IMR-90 (cell line): Measurements from ENCODE around the gene ARAP3. TPM values are rescaled to one million over a fixed set of nuclear protein-coding genes. Genes with fewer than 3 reads are reported as not detected.

ENCODE experiments used
- ATAC-seq: fragments of 200-7000 bp; cut with Tn5 transposase; 2 replicates; pipeline ENCODE4 v1.9.1; 2020; ENCODE audit warnings: low read depth, mild to moderate bottlenecking, moderate library complexity
- BruUV-seq: library from RNA; stranded (reverse); fragments of 400-500 nt; replicated peaks from 2 replicates; lab custom pipeline; 2021; lab: Mats Ljungman, UMichigan
- CTCF ChIA-PET: fragments of 300-600 bp; formaldehyde crosslinking; extraction: SDS; loops from one replicate; lab custom pipeline; 2021; ENCODE audit warnings: antibody characterized with exemption; lab: Yijun Ruan, JAX
- POLR2A ChIA-PET: fragments of 300-600 bp; sonication (Branson Sonifier 250); formaldehyde crosslinking; loops from one replicate; lab custom pipeline; 2022; ENCODE audit warnings: antibody characterized with exemption; ENCODE audit not compliant: unreplicated experiment; lab: Charles Lee
- DNase-seq: peaks from one replicate; pipeline ENCODE4 v3.0.0; 2013
- H2AFZ ChIP-seq: replicated peaks from 2 replicates; pipeline ENCODE3; 2013; ENCODE audit warnings: low read length, mild to moderate bottlenecking; ENCODE audit not compliant: poor library complexity
- H2AK5ac ChIP-seq: 2 replicates; pipeline ENCODE4 v1.6.1; 2013; ENCODE audit warnings: low read depth, low read length, inconsistent platforms
- H2AK9ac ChIP-seq: replicated peaks from 2 replicates; pipeline ENCODE3; 2013; ENCODE audit warnings: mild to moderate bottlenecking, low read depth, low read length, moderate library complexity; ENCODE audit not compliant: poor library complexity
- H2BK120ac ChIP-seq: 2 replicates; pipeline ENCODE4 v1.6.1; 2013; ENCODE audit warnings: low read depth, low read length, inconsistent platforms
- H2BK15ac ChIP-seq: 3 replicates; pipeline ENCODE4 v1.6.1; 2013; ENCODE audit warnings: low read depth, low read length, inconsistent platforms
- H2BK20ac ChIP-seq: 2 replicates; pipeline ENCODE4 v1.6.1; 2013; ENCODE audit warnings: low read depth, mild to moderate bottlenecking, inconsistent platforms, low read length, moderate library complexity
- H2BK5ac ChIP-seq: 2 replicates; pipeline ENCODE4 v1.6.1; 2013; ENCODE audit warnings: mild to moderate bottlenecking, low read depth, low read length, inconsistent platforms; ENCODE audit not compliant: poor library complexity, severe bottlenecking
- H3K14ac ChIP-seq: replicated peaks from 2 replicates; pipeline ENCODE4 v1.6.1; 2013; ENCODE audit warnings: low read depth, low read length, inconsistent platforms
- H3K18ac ChIP-seq: 2 replicates; pipeline ENCODE4 v1.6.1; 2013; ENCODE audit warnings: low read depth, low read length, control low read depth
- H3K23ac ChIP-seq: 2 replicates; pipeline ENCODE4 v1.6.1; 2013; ENCODE audit warnings: low read depth, low read length, inconsistent platforms
- H3K27ac ChIP-seq: 2 replicates; pipeline ENCODE4 v1.5.1; 2013; ENCODE audit warnings: mild to moderate bottlenecking, control low read depth, low read length; ENCODE audit not compliant: insufficient read depth
- H3K27me3 ChIP-seq: 2 replicates; pipeline ENCODE4 v1.6.1; 2013; ENCODE audit warnings: low read length; ENCODE audit not compliant: control insufficient read depth, insufficient read depth
- H3K36me3 ChIP-seq: 2 replicates; pipeline ENCODE4 v1.6.1; 2013; ENCODE audit warnings: low read length, mixed read lengths; ENCODE audit not compliant: control insufficient read depth, insufficient read depth
- H3K4ac ChIP-seq: 2 replicates; pipeline ENCODE4 v1.6.1; 2013; ENCODE audit warnings: low read depth, low read length, inconsistent platforms
- H3K4me1 ChIP-seq: 2 replicates; pipeline ENCODE4 v1.6.1; 2013; ENCODE audit warnings: low read length, mixed read lengths; ENCODE audit not compliant: control insufficient read depth, insufficient read depth
- H3K4me2 ChIP-seq: 2 replicates; pipeline ENCODE4 v1.6.1; 2013; ENCODE audit warnings: low read depth, mild to moderate bottlenecking, control low read depth, low read length, moderate library complexity
- H3K4me3 ChIP-seq: 2 replicates; pipeline ENCODE4 v1.5.1; 2013; ENCODE audit warnings: low read depth, mild to moderate bottlenecking, control low read depth, low read length, moderate library complexity; ENCODE audit not compliant: insufficient read depth
- H3K56ac ChIP-seq: 2 replicates; pipeline ENCODE4 v1.6.1; 2013; ENCODE audit warnings: low read length, inconsistent platforms; ENCODE audit not compliant: insufficient read depth; ENCODE audit errors: extremely low read depth
- H3K79me1 ChIP-seq, 2 experiments: 2 replicates each; pipeline ENCODE4 v1.6.1; 2013; ENCODE audit warnings: low read length in 2 of 2, inconsistent platforms in 1 of 2, low read depth in 1 of 2
- H3K9ac ChIP-seq: 2 replicates; pipeline ENCODE4 v1.6.1; 2013; ENCODE audit warnings: low read depth, low read length, control low read depth
- H3K9me1 ChIP-seq: 2 replicates; pipeline ENCODE4 v1.6.1; 2013; ENCODE audit warnings: low read length, inconsistent platforms; ENCODE audit not compliant: insufficient read depth
- H3K9me3 ChIP-seq: 2 replicates; pipeline ENCODE4 v1.6.1; 2013; ENCODE audit warnings: low read length; ENCODE audit not compliant: control insufficient read depth, insufficient read depth
- H4K20me1 ChIP-seq: 2 replicates; pipeline ENCODE4 v1.6.1; 2013; ENCODE audit warnings: low read length, inconsistent platforms; ENCODE audit not compliant: insufficient read depth
- H4K5ac ChIP-seq: 2 replicates; pipeline ENCODE4 v1.6.1; 2013; ENCODE audit warnings: mild to moderate bottlenecking, low read depth, low read length, control low read depth
- H4K8ac ChIP-seq, 2 experiments: 2 replicates each; pipeline ENCODE4 v1.6.1; 2013; ENCODE audit warnings: low read depth in 2 of 2, low read length in 2 of 2, control low read depth in 1 of 2, inconsistent platforms in 1 of 2
- H4K91ac ChIP-seq: 2 replicates; pipeline ENCODE4 v1.6.1; 2013; ENCODE audit warnings: low read depth, low read length, inconsistent platforms; ENCODE audit not compliant: insufficient read depth
- CHD1 ChIP-seq: IDR thresholded peaks from 2 replicates; pipeline ENCODE4 v1.6.1; 2012; ENCODE audit warnings: low read depth, low read length, improper control_type of control experiment
- CTCF ChIP-seq: conservative IDR thresholded peaks from 2 replicates; pipeline ENCODE4 v1.5.1; 2012; ENCODE audit warnings: mild to moderate bottlenecking, low read depth, low read length, improper control_type of control experiment
- MAFK ChIP-seq: IDR thresholded peaks from 2 replicates; pipeline ENCODE4 v1.6.1; 2012; ENCODE audit warnings: low read depth, low read length, improper control_type of control experiment
- MAZ ChIP-seq: IDR thresholded peaks from 2 replicates; pipeline ENCODE4 v1.6.1; 2012; ENCODE audit warnings: low read depth, mild to moderate bottlenecking, low read length, improper control_type of control experiment, moderate library complexity, borderline replicate concordance
- MXI1 ChIP-seq: IDR thresholded peaks from 2 replicates; pipeline ENCODE4 v1.6.1; 2012; ENCODE audit warnings: low read depth, mild to moderate bottlenecking, low read length, moderate library complexity, borderline replicate concordance
- POLR2A ChIP-seq: IDR thresholded peaks from 2 replicates; pipeline ENCODE4 v1.6.1; 2012; ENCODE audit warnings: mild to moderate bottlenecking, low read depth, low read length
- RAD21 ChIP-seq: IDR thresholded peaks from 2 replicates; pipeline ENCODE4 v1.6.1; 2012; ENCODE audit warnings: low read length, improper control_type of control experiment
- SMC3 ChIP-seq: fragments of 150-350 bp; IDR thresholded peaks from 2 replicates; pipeline ENCODE4 v1.6.1; 2016; ENCODE audit warnings: low read depth, mild to moderate bottlenecking, antibody characterized with exemption, low read length, moderate library complexity
- WGBS, 2 experiments: methylation state at CpG; one replicate each; pipeline versions ENCODE4 v1.1.5 to v1.1.7; 2013; ENCODE audit warnings: missing lambda C conversion rate in 2 of 2; ENCODE audit not compliant: insufficient read length in 1 of 2; ENCODE audit errors: extremely low coverage in 2 of 2; 5-methylcytosine and 5-hydroxymethylcytosine counted together
- dilution Hi-C: fragments of 300-500 bp; cut with HindIII; formaldehyde crosslinking; loops from one replicate; pipeline ENCODE4 v1.14.3; 2018; ENCODE audit warnings: low sequenced_read_pairs; ENCODE audit not compliant: unreplicated experiment
- in situ Hi-C: fragments of 300-500 bp; cut with MboI; formaldehyde crosslinking; loops from 3 replicates; pipeline ENCODE4 v1.14.3; 2019; ENCODE audit warnings: low sequenced_read_pairs, inconsistent platforms, mixed read lengths
- intact Hi-C: fragments of 100-400 bp; cut with micrococcal nuclease; formaldehyde crosslinking; loops from 2 replicates; pipeline ENCODE4 v1.10.0; 2022
- polyA plus RNA-seq, 3 experiments: library from polyadenylated mRNA; depleted of rRNA; stranded (reverse); fragments of >200 nt; gene quantifications; 2 replicates each; pipeline ENCODE4 v1.2.3, GENCODE V29; 2012; ENCODE audit warnings: low replicate concordance in 1 of 3
- total RNA-seq: library from RNA; depleted of rRNA; stranded (reverse); fragments of >200 nt; gene quantifications from 2 replicates; pipeline ENCODE4 v1.2.3, GENCODE V29; 2012

The ARAP3 gene
- total and polyA plus RNA-seq, 2 of the 4 experiments (the other 2 are of a cell fraction): 2.2 to 6.9 TPM

- Histone ChIP-seq H3K79me1 (no peaks in the 10 kb centered on the region), H3K36me3 (no peaks in the 10 kb centered on the region), H2AK9ac (peak overlapping the region; percentile 74), H4K20me1 (no peaks in the 10 kb centered on the region), H3K27me3 (peaks cover 49% of the 10 kb centered on the region), H3K14ac (no peak overlapping the region), H2BK20ac (no peak overlapping the region), H4K91ac (no peak overlapping the region), H3K56ac (no peak overlapping the region), H2AFZ (peak overlapping the region; percentile 96), H4K5ac (no peak overlapping the region), H3K9ac (0 out of 2 replicates have a peak overlapping the region, but pooled peaks have one; percentile 56), H3K4me3 (peak overlapping the region; percentile 43), H3K18ac (no peak overlapping the region), H3K9me3 (no peaks in the 10 kb centered on the region), H3K4ac (no peak overlapping the region), H3K27ac (no peak overlapping the region), H3K4me2 (peak overlapping the region; percentile 94), H4K8ac (no peak overlapping the region), H2BK120ac (no peak overlapping the region), H3K9me1 (no peaks in the 10 kb centered on the region), H2AK5ac (no peak overlapping the region), H2BK5ac (no peak overlapping the region), H2BK15ac (no peak overlapping the region), H3K4me1 (no peaks in the 10 kb centered on the region; the same call in 1 of the 2 replicates), H3K23ac (no peak overlapping the region)
- ATAC-seq: peak; percentile 99
- no peak for TF ChIP-seq MAFK
- peak; percentile 85 for TF ChIP-seq MAZ
- TF ChIP-seq POLR2A: peak; percentile 53; the same call in 1 of the 2 replicates
- TF ChIP-seq CHD1: no peak
- TF ChIP-seq RAD21: peak; percentile 99
- peak; percentile 90 for TF ChIP-seq SMC3
- TF ChIP-seq MXI1: no peak
- peak; percentile 99 for TF ChIP-seq CTCF
- intact Hi-C loops (loop anchor here (1.0 to 5.0 kb wide), 4 partner anchors 27 to 450 kb away; no protein-coding TSS in a partner anchor), dilution Hi-C loops (no loop called here), in situ Hi-C loops (loop anchor here (5.0 to 25.0 kb wide), 2 partner anchors 265 to 420 kb away; partner anchors contain the start of genes NDFIP1 and PCDH12)
- no TSS peak for BruUV-seq
- ChIA-PET CTCF (interaction anchor here (0.7 to 4.0 kb wide), 17 partner anchors 9 to 276 kb away, joined by 3 to 32 read pairs (median 3); partner anchors contain the start of genes PCDH1, PCDH12 and RNF14), POLR2A (interaction anchor here (0.6 to 1.0 kb wide), 2 partner anchors 202 to 269 kb away, joined by 3 read pairs; no protein-coding TSS in a partner anchor)
- DNase-seq: peak; percentile 60
- WGBS, 2 experiments: 10% methylated on average over 5 of the region's 30 CpGs; no CpG with 5 or more reads in 1 of the 2 experiments
Observed at GRCh38 chr5:141691867-141692532, 10.0 kb upstream of the ARAP3 start.
